Stimulated activated CD8-positive, alpha-beta memory T cell treated with anti-CD3 and anti-CD28 coated beads, Interleukin-15, amount 100 ng/mL, for 1 hour (primary cell): ENCODE results near the gene CTNS.

Experiments
- DNase-seq: peaks from one replicate; pipeline ENCODE4 v3.0.0-alpha.2; 2020; ENCODE audit warnings: low read depth

CTNS gene

DNA sequence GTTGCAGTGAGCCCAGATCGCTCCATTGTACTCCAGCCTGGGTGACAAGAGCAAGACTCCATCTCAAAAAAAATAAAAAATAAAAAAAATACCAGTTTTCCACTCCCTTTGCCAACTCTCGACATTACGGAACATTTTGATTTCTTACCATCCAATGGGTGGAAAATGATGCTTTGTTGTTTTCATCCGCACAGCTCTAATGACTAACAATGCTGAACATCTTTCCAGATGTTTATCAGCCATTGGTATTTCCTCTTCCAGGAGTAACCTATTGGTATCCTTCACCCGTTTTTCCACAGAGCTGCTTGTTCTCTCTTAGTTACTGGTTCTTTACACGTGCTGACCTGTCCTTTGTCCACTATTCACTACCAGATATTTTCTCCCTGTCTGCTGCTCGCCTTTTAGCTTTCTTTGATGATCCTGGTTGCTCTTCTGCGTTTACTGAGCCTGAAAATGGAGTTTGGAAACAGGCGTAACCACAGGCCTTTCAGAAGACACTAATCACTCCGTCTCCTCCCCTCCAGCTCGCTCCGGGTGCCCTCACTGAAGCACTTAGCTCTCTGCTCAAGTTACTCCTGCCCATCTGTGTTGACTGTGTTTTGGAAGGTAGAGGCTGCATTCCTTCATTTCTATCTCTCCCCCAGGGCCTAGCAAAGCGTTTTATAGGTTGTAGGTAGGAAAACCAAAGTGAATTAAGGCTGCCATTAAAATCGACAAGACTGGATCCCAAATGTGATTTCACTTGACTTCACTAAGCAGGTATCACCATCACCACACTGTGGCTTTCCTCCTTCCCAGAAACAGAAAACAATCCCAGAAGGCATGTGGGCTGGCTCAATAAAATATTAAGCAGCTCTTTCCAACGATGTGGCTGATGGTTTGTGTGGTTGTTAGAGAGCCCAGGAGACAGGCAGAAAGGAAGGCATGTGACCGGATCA is 9.5 kb upstream of the CTNS start:
- DNase-seq, result no peak

DNA sequence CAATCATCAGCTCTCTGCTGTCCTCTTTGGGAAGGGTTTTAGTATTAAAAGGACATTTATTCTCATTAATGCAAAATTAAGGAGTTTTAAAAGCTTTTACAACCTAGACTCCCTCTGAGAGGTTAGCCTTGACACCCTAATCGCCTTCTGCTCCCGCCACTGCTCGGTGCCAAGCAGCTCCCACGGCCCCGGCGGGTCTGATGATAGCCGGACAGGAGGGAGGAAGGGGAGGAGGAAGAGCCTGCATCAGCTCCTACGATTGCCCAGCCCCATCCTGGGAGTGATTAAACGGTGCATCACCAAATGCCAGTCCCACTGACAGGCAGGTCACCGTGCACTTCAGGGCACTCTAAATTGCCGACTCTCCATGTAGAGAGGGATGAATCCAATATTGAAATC is 8.8 kb upstream of the CTNS start:
- DNase-seq, result no peak

DNA sequence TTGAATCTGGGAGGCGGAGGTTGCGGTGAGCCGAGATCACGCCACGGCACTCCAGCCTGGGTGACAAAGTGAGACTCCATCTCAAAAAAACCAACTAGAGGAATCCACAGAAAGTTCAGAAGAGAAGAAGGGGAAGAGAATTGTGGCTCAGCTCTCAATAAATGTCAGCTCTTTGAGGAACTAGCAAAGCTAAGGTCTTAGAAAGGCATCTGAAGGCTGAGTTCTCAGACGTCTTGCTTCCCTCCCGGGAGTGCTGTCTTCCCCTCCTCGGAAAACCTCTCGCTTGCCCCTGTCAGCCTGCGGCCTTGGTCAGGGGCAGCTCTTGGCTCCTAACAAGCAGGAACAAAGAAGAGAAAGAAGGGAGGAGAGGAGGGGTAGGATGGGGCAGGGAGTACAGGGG is 5.8 kb upstream of the CTNS start:
- no peak for DNase-seq

DNA sequence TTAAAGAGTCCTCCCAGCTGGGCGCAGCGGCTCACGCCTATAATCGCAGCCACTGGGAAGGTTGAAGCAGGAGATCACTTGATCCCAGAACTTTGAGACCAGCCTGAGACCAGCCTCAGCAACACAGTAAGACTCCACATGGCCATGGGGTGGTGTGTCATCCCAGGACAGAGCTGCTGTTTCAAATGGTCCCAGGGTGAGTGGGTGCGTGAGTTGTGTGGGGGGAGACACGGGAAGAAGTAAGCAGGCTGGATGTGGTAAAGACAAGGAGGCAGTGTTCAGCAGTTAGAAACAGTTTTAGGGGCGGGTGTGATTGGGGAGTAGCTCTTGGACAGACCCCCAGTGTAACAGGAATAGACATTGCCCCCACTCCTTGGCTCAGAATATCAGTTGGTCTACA is 4.3 kb upstream of the CTNS start:
- no peak for DNase-seq

DNA sequence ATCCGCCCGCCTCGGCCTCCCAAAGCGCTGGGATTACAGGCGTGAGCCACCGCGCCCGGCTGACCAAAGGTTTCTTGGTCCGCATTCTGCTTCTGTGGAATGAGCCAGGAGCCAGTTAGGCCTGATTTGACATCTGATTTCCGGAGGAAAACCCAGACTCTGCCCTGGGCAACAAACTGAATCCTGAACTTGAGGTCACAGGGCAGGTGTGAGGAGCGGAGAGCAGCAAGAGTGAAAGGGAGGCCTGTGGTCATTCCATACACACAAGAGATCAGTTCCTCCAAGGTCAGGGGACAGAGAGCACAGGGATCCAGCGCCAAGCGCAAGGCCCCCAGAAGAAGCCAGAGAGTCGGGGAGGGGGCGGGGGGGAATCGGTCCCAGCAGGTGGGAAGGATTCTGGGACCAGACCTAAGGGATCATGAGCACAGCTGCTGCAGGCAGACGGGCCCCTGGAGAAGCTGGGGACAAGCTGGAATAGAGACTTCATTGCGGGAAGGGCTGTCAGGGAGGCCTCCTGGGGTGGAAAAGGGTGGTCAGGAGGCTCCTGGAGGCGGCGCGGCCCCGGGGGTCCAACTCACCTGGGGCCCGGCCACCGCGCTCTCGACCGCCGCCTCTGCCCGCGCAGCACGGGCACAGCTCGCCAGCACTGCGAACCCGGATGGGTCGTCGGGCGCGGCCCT is 946 bp upstream of the CTNS start:
- DNase-seq, result no peak

DNA sequence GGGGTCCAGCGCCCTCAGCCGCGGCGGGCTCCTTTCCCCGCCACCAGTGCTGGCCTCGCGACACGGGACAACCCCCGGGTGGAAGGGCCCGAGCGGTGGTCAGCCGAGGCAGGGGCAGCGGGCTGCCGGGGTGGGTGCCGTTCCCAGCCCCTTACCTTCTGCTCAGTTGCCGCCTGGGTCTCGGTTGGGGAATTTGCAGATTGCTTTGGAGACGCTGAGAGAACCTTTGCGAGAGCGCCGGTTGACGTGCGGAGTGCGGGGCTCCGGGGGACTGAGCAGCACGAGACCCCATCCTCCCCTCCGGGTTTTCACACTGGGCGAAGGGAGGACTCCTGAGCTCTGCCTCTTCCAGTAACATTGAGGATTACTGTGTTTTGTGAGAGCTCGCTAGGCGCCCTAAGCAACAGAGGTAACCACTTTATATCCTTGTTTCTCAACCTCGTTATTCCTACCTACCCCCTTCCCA is 381 bp downstream of the CTNS start:
- DNase-seq, result no peak

DNA sequence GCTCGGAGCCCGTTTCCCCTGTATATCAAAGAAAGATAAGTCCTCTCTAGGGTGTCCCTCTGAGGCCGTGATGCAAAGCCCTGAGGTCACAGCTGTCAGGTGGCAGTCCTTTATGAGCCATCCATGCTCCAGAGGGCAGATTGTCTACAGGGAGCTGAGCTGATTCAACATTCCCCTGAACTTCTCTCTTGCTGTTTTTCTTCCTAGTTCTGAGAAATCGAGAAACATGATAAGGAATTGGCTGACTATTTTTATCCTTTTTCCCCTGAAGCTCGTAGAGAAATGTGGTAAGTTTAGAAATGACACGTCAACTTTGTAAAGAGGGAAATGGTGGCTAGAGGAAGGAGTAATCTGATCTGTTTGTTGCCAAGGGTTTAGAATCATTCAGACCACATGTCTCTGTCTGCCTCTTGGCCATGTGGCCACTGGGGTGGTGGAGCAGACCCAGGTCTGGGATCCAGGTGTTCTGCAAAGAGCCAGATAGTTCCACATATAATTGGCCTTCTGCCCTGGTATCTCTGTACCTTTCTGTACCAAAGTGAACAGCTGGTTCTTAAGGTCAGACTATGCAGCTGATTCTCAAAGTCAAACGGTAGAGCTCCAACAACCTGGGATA is 3.5 kb downstream of the CTNS start:
- DNase-seq, result no peak

DNA sequence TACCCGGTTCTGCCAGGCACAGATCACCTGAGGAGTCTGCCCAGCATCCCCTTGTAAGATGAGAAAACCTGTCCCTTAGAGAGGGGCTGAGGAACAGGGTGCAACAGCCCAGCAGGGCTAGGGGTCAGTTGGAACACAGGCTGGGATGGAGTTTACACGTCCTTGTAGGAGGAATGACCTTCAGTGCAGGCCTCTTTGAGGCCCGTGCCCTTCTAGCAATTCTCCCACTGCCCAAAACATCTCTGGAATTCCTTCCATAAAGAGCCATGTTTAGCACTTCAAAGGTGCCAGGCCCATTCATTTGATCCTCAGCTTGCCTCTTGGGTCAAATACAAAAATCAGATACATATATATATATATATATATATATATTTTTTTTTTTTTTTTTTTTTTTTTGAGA is 4.5 kb downstream of the CTNS start:
- DNase-seq, result no peak

DNA sequence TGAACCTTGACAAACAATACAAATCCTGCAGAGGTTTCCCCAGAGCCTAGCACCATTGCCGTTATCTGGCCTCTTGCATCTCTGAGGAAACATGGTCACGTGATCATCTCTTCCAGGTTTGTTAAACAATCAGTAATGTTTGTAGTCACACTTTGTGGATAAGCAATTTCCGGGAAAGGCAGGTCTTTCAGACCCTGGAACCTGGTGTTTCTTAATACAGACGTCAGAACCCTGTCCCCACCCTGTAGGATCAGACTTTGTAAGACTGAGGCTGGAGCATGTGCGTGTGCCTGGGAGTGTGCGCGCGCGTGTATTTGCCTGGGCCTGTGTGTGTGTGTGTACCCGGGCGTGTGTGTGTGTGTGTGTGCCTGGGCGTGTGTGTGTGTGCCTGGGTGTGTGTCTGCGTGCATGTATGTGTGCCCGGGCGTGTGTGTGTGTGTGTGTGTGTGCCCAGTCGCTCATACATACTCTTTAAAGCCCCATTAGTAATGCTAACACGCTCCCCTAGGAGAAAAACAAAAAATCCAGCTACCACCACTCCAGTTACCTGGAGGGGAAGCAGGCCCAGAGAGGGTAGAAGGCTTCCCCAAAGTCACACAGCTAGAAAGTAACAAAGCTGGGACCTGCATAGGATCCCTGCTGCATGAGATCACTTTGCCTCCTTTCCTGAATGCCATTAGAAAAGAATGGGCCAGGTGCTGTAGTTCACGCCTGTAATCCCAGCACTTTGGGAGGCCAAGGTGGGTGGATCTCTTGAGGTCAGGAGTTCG is 5.3 kb downstream of the CTNS start:
- no peak for DNase-seq

DNA sequence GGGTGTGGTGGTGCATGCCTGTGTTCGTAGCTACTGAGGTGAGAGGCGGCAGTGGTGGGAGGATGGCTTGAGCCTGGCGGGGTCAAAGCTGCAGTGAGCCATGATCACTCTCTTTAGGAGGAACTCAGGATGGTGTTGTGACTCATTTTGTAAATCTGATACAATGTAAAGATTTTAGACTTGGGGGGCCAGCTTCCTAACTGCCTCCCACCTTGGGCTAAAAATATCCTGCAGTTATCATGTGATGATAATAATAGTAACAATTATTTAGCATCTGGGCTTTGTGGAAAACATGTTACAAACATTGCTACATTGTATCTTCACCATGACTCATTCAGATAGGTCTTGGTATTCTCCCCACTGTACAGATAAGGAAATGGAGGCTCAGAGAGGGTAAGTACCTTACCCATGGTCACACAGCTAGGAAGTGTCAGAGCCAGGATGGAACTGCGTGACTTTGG is 7.4 kb downstream of the CTNS start:
- DNase-seq, result no peak

DNA sequence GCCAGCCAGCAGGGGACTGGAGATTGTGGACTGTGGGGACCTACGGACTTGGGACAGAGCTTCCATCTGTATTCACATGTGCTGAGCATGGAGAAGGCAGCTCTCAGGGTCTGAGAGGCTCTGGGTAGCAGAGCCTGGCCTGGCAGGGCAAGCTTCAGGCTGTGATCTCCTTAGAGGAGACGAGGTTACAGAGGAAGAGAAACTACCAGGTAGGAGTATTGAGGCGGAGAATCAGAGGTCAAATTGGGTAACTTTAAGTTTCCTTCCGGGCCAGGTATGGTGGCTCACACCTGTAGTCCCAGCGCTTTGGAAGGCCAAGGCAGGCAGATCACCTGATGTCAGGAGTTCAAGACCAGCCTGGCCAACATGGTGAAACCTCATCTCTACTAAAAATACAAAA is 8.8 kb downstream of the CTNS start:
- DNase-seq, result no peak

DNA sequence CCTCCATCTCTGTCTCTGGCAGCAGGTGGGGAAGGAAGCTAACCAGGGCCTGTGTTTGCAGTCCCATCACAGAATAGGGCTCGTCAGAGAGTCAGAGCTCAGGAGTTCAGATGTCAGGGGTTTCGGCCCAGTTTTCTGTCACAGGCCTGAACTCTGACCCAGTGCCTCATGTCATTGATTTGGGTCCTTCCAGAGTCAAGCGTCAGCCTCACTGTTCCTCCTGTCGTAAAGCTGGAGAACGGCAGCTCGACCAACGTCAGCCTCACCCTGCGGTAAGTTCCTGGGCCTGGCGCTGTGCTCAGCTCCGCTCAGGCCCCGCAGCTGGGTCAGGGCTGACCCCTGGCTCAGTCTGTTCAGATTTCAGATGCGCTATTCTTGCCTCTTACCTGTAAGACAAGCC is 10.7 kb downstream of the CTNS start:
- no peak for DNase-seq

DNA sequence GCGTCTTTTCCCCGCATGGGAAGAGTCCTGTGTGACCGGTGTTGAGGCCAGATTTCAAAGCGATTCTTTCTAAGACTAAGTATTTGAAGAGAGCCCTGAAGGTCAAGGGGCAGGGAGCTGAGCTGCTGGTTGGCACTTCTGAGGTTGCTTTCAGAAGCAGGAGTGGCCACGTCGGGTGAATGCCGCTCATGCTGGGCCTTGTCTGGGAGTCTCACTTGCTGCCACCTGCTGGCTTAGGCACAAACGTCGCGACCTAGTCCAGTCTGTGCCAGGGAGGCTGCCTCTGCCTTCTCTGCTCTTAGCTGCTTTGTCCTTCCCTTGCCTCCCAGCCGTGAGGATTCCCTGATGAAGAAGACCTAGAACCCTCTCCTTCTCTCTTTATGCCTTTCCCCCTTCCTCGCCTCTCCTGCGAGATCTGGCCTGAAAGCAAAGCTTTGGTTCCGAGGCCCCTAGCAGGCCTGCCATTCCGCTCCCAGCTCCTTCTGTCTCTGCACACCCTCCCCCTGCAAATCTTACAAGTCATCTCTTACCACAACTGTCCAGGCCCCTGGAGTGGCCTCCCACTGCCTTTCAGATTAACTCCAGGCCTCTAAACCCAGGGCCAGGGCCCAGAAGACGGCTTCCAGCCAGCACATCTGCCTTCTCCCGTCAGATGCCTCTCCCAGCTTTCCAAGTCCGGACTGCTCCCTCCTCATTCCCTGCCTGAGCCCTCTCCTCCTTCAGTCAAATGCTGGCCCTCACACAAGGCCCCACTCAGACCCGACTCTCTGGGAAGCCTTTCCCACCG is 11.4 kb downstream of the CTNS start:
- DNase-seq, result no peak

DNA sequence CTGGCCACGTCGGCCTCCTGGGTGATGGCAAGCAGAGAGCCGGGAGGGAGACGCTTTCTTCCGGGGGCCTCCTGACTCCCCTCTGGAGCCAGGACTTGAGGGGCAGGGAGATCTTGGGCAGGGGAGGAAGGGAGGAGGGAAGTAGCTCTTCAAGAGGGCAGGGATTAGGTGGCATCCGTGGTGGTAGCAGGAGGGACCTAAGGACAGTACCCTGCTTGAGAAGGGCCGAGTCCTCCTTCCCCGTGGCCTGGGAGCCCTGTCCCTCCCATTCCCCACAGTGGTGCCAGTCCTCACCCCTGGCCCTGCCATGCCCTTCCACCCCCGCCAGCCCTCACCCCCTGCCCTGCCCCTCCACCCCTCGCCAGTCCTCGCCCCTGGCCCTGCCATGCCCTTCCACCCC is 19.2 kb downstream of the CTNS start:
- DNase-seq, result no peak

DNA sequence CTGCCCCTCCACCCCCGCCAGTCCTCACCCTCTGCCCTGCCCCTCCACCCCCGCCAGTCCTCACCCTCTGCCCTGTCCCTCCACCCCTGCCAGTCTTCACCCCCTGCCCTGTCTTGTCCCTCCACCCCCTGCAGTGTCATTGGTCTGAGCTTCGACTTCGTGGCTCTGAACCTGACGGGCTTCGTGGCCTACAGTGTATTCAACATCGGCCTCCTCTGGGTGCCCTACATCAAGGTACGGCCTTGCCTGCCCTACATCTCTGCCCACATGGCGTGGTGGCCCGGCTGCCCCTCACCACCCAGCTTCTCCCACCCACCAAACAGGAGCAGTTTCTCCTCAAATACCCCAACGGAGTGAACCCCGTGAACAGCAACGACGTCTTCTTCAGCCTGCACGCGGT is 19.8 kb downstream of the CTNS start:
- no peak for DNase-seq

DNA sequence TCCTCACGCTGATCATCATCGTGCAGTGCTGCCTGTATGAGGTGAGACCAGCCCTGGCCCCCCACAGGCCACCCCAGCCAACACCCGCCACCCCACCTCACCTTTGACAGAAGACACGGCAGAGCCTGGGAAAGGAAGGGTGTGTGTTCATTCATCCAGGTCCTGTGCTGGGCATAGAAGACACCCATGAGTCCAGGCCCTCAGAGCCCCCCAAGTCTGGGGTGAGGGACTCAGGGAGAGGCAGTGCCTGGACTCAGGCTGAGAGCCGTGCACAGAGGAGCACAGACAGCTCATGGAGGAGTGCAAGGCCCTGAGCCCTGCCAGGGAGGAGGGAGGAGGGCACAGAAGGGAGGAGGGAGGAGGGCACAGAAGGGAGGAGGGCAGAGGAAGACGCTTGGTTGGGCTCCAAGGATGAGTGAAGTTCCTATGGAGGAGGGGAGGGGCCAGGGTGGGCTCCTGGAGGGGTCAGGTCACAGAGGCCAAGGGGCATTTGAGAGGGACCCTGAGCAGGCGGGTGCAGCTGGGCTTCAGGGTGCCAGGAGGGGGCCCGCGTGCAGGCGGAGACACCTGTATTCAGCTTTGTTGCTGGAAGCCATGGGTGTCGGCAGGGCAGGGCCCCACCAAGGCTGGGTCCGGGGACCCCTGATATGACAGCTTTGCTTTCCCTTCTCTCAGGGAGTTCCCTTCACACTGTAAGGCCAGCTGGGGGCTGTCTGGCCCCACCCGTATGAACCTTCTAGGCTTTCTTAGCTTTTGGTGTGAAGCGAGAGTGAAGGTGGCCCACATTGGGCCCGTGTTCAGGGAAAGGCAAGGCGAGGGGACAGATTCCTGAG is 20.4 kb downstream of the CTNS start:
- no peak for DNase-seq

DNA sequence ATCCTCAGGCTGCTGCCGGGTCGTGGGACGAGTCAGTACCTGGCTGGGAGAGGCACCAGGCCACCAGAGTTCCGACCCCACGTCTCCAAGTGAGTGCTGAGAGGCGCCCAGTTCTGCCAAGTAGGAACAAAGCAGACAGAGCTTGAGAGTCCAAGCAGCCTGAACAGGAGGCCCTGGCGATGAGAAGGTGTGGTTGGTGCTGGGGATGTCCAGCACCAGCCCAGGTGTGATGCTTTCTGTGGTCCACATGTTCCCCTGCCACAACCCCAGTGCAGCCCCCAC is 21.0 kb downstream of the CTNS start:
- DNase-seq, result no peak

DNA sequence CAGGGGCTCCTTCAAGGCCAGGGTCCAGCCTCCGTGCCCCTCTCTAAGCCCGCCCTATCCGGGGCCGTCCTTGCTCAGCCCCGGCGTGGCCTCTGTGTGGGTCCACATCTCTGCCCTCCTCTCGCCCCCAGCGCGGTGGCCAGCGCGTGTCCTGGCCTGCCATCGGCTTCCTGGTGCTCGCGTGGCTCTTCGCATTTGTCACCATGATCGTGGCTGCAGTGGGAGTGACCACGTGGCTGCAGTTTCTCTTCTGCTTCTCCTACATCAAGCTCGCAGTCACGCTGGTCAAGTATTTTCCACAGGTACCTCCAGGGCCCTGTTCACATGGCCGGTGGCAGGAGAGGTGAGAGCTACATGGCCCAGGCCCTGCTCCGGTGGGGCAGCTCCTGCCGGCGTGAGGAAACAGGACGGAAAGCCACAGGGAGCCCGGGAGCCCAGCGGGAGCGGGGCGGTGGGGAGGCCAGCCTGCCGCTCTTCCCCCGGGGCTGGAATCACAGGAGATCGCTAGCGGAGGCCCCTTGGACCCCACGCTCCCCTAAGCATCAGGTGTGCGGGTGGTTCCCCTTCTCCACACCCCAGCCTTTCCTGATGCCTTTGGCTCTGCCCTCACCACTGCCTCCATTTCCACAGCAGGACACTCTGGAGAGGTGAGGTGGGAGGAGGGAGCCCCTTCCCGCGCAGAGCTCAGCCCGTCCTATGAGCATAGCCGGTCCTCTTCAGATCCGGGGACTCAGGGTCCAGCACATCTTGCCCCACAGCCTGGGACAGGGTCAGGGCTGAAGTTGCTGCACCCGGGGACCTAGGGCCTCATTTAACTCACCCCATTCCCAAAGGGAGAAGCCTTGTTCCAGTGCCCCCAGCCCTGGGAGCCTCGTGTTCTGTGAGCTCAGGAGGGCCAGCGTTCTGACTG is 21.6 kb downstream of the CTNS start:
- no peak for DNase-seq

DNA sequence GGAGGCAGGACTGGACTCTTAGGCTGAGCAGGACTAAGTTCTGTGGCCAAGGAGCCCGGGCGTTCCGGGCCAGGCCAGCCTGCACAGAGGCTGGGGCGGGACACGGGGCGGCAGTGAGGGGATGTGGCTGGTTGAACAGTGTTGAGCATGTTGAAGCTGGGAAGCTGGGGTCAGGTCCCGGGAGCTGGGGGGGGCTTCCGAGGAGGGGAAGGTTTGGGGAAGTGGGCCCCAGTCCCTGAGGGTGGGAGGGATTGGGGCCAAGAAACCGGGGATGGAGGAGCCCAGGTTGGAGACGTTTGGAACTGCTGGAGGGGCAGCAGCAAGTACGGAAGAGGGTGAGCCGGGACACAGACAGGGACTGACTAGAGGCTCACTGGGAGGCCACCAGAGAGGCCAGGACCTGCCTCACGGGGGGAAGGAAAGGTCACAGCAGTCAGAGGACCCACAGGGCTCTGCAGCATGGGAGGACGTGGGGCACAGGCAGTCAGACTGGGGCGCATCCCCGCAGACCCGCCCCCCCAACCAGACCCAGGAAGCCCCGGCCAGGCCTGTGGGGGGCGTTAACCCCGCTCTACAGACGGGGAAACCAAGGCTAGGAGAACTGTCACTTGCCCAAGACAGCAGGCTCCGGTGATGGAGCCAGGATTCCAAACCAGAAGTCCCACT is 22.4 kb downstream of the CTNS start:
- DNase-seq, result no peak
